Natural killer cell (primary cell): Measurements from ENCODE around the gene CDCP2. TPM values are rescaled to one million over a fixed set of nuclear protein-coding genes. Genes with fewer than 3 reads are reported as not detected.

Source experiments
- ATAC-seq, 3 donors: fragments of 150-1000 bp in 2 of 3; fragments of 200-7000 bp in 1 of 3; cut with Tn5 transposase; 1 replicate in 1 of 3; 2 replicates in 2 of 3; pipeline ENCODE4 v1.10.0; 2021; ENCODE audit warnings: mild to moderate bottlenecking in 2 of 3, moderate library complexity in 2 of 3
- DNase-seq, 2 donors: peaks; one replicate each; pipeline versions ENCODE4 v3.0.0 to v3.0.0-alpha.2; 2013 to 2021; ENCODE audit warnings: mixed read lengths in 1 of 2
- H3K27ac ChIP-seq: one replicate; pipeline ENCODE4 v1.5.1; 2013; ENCODE audit warnings: mild to moderate bottlenecking, low read length
- H3K27me3 ChIP-seq: one replicate; pipeline ENCODE4 v1.6.1; 2013; ENCODE audit warnings: low read length; ENCODE audit not compliant: control insufficient read depth, insufficient read depth
- H3K36me3 ChIP-seq: one replicate; pipeline ENCODE4 v1.6.1; 2013; ENCODE audit warnings: low read length; ENCODE audit not compliant: control insufficient read depth, insufficient read depth
- H3K4me1 ChIP-seq: one replicate; pipeline ENCODE4 v1.6.1; 2013; ENCODE audit warnings: low read length; ENCODE audit not compliant: control insufficient read depth, insufficient read depth
- H3K4me3 ChIP-seq: one replicate; pipeline ENCODE4 v1.5.1; 2013; ENCODE audit warnings: low read length
- H3K9me3 ChIP-seq: one replicate; pipeline ENCODE4 v1.6.1; 2013; ENCODE audit warnings: low read length; ENCODE audit not compliant: control insufficient read depth, insufficient read depth
- H3K27ac Mint-ChIP-seq, 2 donors: one replicate each; pipeline ENCODE4 v1.8.0; 2022; ENCODE audit warnings: mild to moderate bottlenecking in 2 of 2, mixed read lengths in 2 of 2, moderate library complexity in 1 of 2
- H3K27me3 Mint-ChIP-seq, 2 donors: one replicate each; pipeline ENCODE4 v1.8.0; 2022; ENCODE audit warnings: low read depth in 2 of 2, mixed read lengths in 2 of 2
- H3K36me3 Mint-ChIP-seq: one replicate; pipeline ENCODE4 v1.8.0; 2022; ENCODE audit warnings: mixed read lengths
- H3K4me1 Mint-ChIP-seq, 2 donors: one replicate each; pipeline ENCODE4 v1.8.0; 2022; ENCODE audit warnings: mixed read lengths in 2 of 2
- H3K4me3 Mint-ChIP-seq: one replicate; pipeline ENCODE4 v1.8.0; 2022; ENCODE audit warnings: mild to moderate bottlenecking, moderate library complexity, mixed read lengths
- H3K9me3 Mint-ChIP-seq, 2 donors: one replicate each; pipeline ENCODE4 v1.8.0; 2022; ENCODE audit warnings: mixed read lengths in 2 of 2
- CTCF ChIP-seq: fragments of 200-600 bp; IDR thresholded peaks from one replicate; pipeline ENCODE4 v1.8.0; 2022; ENCODE audit warnings: antibody characterized with exemption
- WGBS: methylation state at CpG from one replicate; pipeline ENCODE4 v1.1.7; 2013; ENCODE audit warnings: missing lambda C conversion rate; ENCODE audit not compliant: insufficient coverage; 5-methylcytosine and 5-hydroxymethylcytosine counted together
- intact Hi-C: fragments of 100-400 bp; cut with micrococcal nuclease; formaldehyde crosslinking; loops from one replicate; pipeline ENCODE4 v1.14.2; 2022
- total RNA-seq, 4 donors: library from RNA; stranded (reverse); fragments of 120-200 nt in 1 of 4; gene quantifications; one replicate each; pipeline versions ENCODE4 v1.2.3 to v1.2.4, GENCODE V29; 2013 to 2022

CDCP2 gene
- under 1 TPM in 1 of 3 donors, not detected in 2; 0.30 TPM for total RNA-seq
- not detected for total RNA-seq (2013)

- Histone ChIP-seq H3K4me3 (no peak within 1 kb of the TSS), H3K27ac (no peak within 1 kb of the TSS), H3K36me3 (no peaks in the 10 kb centered on the region), H3K27me3 (no peaks in the 10 kb centered on the region), H3K4me1 (no peaks in the 10 kb centered on the region), H3K9me3 (no peaks in the 10 kb centered on the region)
- no peak within 1 kb of the TSS for H3K27ac Mint-ChIP-seq
- no peaks in the 10 kb centered on the region for H3K36me3 Mint-ChIP-seq
- no peaks in the 10 kb centered on the region for H3K27me3 Mint-ChIP-seq
- WGBS = 88% methylated on average over 5 of the region's 5 CpGs
- ATAC-seq (no peak), DNase-seq (no peak)
- peaks cover 0 to 9% of the 10 kb centered on the region in 2 donors for H3K4me1 Mint-ChIP-seq
- no peaks in the 10 kb centered on the region for H3K9me3 Mint-ChIP-seq
- intact Hi-C loops = no loop called here
- no peak for TF ChIP-seq CTCF
- H3K4me3 Mint-ChIP-seq = no peak within 1 kb of the TSS
Observed at GRCh38 chr1:54152696-54153095, at the start of gene CDCP2. Gene CDCP2, minus strand, starts transcription at chr1:54153000. Its CDS starts 78 bp downstream, at chr1:54152922.

DNA sequence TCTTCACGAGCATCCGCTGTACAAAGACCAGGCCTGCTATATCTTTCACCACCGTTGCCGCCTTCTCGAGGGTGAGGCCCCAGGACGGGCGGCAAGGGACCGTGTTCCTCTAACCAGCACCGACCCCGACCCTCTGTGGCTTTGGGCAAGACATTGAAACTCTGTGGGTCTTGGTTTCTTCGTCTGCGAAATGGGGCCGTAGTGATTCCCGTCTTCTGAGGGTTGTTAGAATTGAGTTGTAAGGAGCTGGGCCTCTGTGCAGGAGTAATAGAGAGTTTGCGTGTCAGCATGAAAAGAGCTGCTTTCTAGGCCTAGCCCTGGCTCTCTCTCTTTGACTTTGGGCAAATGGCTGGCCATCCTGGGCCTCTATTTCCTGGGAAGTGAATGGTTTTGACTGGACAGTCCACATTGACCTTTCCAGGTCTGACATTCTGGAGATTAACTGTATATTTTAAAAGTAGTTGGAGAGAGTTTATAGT lies 47.8 kb upstream of the CDCP2 start:
- peaks cover 7% of the 10 kb centered on the region for H3K36me3 ChIP-seq
- Mint-ChIP-seq H3K4me3 (peak overlapping the region; percentile 92), H3K27ac (peak overlapping the region; percentile 84 to 90), H3K4me1 (peaks cover 36% of the 10 kb centered on the region in 2 donors), H3K9me3 (no peaks in the 10 kb centered on the region), H3K27me3 (no peaks in the 10 kb centered on the region), H3K36me3 (no peaks in the 10 kb centered on the region)
- peak overlapping the region; percentile 83 for H3K4me3 ChIP-seq
- H3K27me3 ChIP-seq = no peaks in the 10 kb centered on the region
- peak overlapping the region; percentile 50 for H3K27ac ChIP-seq
- TF ChIP-seq CTCF = no peak
- intact Hi-C loops = loop anchor here (1.0 to 10.0 kb wide), 2 partner anchors 207 to 284 kb away; no protein-coding TSS in a partner anchor
- H3K9me3 ChIP-seq = no peaks in the 10 kb centered on the region
- peaks cover 13% of the 10 kb centered on the region for H3K4me1 ChIP-seq
- ATAC-seq (peak in 2 of 3 donors; percentile 14 to 25), DNase-seq (peak in 1 of 2 donors; percentile 21)
- WGBS = 2% methylated on average over 15 of the region's 15 CpGs

DNA sequence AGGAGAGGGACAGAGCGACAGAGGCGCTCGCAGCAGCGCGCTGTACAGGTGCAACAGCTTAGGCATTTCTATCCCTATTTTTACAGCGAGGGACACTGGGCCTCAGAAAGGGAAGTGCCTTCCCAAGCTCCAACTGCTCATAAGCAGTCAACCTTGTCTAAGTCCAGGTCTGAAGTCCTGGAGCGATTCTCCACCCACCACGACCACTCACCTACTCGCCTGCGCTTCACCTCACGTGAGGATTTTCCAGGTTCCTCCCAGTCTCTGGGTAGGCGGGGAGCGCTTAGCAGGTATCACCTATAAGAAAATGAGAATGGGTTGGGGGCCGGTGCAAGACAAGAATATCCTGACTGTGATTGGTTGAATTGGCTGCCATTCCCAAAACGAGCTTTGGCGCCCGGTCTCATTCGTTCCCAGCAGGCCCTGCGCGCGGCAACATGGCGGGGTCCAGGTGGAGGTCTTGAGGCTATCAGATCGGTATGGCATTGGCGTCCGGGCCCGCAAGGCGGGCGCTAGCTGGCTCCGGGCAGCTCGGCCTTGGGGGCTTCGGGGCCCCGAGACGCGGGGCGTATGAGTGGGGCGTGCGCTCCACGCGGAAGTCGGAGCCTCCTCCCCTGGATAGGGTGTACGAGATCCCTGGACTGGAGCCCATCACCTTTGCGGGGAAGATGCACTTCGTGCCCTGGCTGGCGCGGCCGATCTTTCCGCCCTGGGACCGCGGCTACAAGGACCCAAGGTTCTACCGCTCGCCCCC lies 47.1 kb upstream of the CDCP2 start, which contains the start of the genes CYB5RL and MRPL37:
Gene CYB5RL (minus strand): TSS at position 266 of the 754 bp plus-strand sequence. CDS start 4,414 bp downstream, outside the sequence.
Gene MRPL37 (plus strand): TSS at position 403 of the 754 bp plus-strand sequence. CDS start 77 bp downstream, at position 480.
- Mint-ChIP-seq H3K27me3 (no peaks in the 10 kb centered on the region), H3K4me1 (peaks cover 34 to 36% of the 10 kb centered on the region in 2 donors), H3K4me3 (peak within 1 kb of the TSS; percentile 92), H3K27ac (peak within 1 kb of the TSS; percentile 84 to 90), H3K9me3 (no peaks in the 10 kb centered on the region), H3K36me3 (no peaks in the 10 kb centered on the region)
- Histone ChIP-seq H3K36me3 (peaks cover under 1% of the 10 kb centered on the region), H3K27me3 (no peaks in the 10 kb centered on the region), H3K4me1 (peaks cover 13% of the 10 kb centered on the region), H3K9me3 (no peaks in the 10 kb centered on the region), H3K4me3 (peak within 1 kb of the TSS; percentile 83), H3K27ac (peak within 1 kb of the TSS; percentile 50)
- ATAC-seq = peak; percentile 96 to 97 (median 96)
- TF ChIP-seq CTCF = no peak
- intact Hi-C loops = loop anchor here (1.0 to 10.0 kb wide), 2 partner anchors 207 to 285 kb away; no protein-coding TSS in a partner anchor
- under 1% methylated on average over 51 of the region's 51 CpGs for WGBS
- peak; percentile 78 to 95 for DNase-seq
